Midbrain (tissue), 1 donor: Measurements from ENCODE around the gene CHURC1.
A peak's percentile ranks its signal among the peaks of the same experiment; 100 is the strongest.

Source experiments
- DNase-seq: peaks from one replicate; lab custom pipeline; 2025; lab: John Stamatoyannopoulos, UW

Gene CHURC1

DNA sequence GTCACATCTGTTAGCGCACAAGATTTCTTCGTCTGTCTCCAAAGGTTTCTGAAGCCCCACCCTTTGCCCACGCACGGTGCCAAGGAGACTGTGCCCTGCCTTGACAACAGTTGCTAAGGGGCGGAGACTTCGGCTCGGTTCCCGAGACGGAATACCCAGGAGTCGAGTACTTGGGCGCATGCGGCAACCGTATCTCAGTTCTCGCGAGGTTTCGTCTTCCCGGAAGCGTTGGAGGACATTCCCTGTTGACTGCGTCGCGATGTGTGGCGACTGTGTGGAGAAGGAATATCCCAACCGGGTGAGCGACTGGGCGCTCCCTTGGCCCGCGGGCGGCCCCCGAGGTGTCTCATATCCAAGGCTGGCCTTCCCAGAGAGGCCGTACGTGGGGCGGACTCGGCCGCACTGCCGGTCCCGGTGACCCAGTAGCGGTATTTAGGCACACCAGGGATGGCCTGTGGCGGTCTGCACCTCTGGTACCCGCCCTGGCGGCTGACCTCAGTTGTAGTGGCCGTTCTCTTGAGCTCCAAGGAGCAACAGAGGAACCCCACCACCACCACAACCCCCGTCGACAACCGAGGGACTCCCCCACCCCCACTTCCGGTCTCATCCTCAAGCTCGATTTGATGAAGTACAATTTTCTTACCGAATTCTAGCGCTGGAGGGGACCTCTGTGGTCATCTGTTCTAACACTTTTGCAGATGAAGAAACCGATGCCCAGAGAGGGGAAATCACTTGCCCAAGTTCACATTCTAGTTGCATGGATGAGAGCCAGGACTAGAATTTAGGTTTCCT is at the start of gene CHURC1:
Gene CHURC1, plus strand, starts transcription at position 219 of the 792 bp plus-strand sequence. Its CDS starts 41 bp downstream, at position 260.
- peak; percentile 96 for DNase-seq

DNA sequence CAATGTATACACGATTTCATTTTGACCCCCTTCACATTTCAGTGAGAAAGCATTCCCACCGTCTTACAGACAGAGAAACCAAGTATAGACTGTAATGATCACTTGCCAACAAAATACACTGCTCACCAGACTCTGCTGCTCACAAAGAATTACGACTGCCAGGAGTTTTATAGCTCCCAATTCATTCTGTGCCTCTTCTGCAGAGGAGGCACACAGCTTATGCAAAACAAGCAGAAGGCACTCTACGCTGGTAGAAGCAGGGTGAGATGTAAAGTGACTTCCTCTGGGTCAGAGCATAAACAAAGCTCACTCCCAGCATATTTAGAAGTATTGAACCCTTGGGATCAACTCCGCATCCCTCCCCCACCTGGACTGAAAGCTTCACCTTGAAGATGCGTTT is 49.1 kb upstream of the CHURC1 start:
- no peak for DNase-seq

DNA sequence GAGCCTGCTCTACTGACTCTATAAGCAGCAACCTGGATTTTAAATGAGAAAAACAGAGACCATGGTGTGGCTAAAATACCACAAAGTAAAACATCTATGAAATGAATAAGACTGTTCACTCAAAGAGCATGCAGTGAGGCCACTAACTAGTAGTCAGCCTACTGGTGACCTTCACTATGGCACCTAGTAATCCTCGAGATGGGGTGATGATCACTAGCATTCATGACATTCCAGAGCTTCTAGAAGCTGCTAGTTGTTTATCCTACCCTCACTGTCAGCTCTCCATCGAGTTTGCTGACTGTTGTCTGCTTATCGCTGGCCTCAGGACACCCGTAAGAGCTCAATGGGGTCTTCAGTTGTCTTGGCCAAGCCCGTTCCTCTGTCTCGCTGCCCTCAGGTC is 48.3 kb upstream of the CHURC1 start:
- DNase-seq: no peak

DNA sequence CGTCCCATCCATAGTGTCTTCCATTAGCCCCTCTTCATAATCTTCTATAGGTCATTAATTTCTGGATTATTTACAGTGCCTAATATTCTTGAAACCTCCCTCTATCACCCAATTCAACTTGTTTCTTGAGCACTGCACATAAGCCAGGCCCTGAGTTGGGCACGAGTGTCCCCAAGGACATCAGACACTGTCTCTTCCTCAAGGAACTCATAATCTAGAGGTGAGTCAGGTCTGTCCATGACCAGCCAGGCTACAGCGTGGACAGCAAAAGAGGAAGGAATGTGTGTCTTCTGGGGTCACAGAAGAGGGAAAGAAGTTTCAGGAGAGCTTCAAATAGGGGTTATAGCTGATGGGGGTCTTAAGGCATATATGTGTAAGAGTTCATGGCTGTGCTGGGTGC is 47.1 kb upstream of the CHURC1 start:
- DNase-seq: no peak

DNA sequence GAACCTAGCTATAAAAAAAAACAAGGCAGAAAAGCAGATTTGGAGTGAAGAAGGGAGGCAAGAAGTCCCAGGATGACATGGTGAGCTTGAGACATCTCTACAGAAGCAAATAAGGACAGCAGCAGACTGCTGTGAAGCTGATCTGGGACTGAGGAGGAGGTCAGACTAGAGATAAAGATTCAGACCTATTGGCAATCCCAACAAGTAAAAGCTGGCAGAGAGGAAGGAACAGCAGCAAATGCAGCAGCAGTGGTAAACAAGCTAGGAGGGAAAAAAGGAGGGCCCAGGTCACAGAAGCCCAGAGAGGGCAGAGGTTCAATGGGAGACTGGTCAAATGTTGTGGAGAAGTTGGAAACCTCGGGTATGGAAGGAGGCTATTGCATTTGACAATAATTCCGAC is 45.9 kb upstream of the CHURC1 start:
- DNase-seq: no peak

DNA sequence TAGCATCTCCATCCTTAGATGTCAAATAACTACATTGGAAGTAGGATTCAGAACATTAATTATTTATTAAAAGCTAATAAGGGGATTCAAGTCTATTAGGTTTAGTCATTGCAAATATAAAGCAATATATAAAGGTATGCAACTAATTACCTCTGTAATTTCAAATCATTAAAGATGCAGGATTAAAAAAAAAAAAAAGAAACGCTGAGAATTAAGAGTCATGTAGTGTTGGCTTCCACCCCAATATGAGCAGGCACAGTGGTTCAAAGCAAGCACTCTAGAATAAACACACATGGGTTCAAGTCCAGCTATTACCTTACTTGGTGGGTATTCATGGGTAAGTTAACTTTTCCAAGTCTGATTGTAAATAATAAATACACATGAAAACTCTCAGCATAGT is 45.4 kb upstream of the CHURC1 start:
- no peak for DNase-seq

DNA sequence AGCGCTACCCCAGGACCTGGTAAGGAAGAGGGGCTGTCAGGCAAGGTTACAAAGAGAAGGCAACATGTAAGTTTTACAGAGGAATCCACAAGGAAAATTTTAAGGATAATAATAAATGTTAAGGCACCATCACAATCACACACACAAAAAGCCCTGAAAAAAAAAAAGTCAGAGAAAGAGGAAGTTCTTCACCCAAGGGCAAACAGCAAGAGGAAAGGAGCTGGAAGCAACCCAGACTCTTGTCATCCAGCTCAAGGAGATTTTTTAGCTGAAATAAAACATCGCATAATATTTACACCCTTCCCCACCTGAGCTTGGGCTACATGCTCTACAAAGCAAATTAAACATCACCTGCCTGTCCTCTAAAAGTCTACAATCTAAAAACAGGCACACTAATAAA is 44.1 kb upstream of the CHURC1 start:
- no peak for DNase-seq

DNA sequence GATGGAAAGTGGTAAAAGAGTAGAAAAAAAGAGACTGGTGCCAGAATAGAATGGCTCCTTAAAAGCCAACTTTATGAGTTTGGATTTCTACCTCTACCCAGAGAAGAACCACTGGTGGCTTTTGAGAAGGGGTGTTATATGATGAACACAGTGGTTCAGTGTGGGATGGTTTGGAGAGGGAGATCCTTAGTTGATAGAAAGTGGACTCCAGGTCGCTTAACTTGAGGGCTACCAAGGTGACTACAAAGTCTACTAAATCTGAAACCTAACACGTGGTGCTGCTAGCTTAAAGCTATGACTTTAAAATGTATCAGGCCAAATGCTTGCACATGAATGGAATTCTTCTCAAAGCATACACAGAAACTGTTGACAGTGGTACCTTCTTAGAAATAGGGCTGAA is 42.9 kb upstream of the CHURC1 start:
- DNase-seq: no peak

DNA sequence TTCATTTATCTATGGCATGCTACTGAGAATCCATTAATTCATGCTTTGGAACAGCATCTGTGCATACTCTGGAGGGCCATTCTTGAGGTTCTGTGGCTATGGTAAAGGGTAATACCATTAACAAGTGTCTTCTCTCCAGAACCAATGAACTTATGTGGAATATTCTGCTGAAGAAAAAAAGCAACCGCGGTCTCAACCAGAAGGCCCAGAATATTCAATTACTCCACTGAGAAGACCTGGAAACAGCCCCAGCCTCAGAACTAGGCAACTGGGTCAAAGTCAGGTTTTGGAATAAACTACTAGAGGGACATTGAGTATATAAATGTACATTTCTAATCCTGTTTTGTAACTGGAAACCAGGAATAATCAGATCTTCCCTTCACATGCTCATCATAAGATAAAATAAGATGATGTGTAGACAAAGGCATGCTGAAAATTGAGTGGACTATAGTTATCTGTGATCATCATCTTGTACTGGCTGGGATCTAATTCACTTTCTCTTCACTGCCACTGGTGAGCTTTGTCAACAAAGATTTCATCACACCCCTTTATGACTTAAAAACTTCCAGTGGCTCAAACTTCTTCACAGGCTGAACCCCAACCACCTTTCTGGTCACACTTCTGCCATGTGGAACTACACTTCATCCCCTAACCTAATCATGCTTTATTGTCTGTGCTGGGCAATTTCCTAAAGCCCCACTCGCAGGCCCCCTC is 40.6 kb upstream of the CHURC1 start:
- no peak for DNase-seq

DNA sequence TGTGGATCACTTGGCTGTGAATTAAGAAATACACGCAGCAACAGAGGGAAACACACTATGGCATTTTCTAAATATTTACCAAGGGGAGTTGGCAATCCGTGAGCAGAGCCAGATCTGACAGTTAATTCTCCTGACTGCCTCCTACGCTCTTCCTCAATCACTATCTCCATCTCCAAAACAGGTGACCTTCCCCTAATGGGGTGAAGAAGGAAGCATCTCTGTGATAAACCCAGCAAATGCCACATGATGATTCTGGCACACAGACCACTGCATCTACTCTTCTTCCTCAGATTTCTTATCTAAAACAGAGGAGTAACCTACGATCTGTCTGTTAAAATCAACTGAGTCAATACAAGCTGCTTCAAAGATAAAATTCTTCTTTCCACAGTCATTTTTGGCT is 38.9 kb upstream of the CHURC1 start:
- DNase-seq: no peak

DNA sequence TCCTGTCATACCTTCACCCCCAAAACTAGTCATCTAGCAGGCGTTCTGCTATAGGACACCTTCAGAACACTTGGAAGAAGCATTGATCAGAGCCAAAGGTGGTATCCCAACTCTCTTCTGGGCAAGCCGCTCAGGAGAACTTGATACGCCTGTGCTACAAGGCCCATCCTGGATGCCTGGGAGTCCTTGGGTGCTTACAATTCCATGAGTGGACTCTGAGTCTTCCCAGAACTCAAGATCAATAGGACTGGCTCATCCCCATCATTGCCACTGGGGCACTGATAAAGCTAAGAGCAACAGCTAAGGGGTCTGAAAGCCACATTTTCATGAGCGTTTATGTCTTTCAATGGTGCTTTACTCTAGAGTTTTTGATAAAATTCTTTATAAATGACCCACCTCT is 36.4 kb upstream of the CHURC1 start:
- no peak for DNase-seq

DNA sequence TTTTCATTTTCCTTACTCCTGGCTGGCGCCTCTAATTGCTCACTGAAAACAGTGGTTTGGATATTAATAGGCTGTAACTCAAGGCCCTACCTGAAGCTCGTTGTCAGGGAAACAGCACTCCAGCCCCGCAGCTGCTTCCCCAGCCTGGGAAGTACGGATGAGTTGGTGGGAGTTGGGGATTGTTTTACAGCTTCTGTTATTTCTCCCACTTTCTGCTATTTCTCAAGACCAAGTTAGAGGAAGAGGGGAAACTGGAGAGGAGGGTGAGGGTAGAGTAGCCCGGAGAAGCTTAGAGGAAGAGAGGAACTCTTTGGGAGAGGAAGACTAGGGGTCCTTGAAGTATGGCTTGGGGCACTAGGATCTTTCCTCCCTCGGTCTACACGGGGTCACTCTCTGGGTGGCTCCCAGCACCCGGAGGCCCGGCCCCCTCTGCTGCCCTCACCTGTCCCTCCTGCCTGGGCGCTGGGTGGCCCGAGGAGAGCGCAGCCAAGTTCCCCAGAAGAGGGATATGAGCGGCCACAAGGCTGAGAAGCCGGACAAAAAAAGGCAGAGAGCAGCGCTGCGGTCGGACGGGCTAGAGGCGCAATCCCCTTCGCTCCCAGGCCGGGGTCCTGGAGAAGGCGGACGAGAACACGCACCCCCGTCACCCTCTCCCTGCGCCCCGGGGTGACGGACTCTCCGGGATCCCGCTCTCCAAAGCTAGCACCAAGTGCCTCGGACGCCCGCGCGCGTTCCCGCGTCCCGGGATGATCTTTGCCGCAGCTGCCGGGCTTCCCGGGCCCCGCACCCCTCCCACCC is 35.2 kb upstream of the CHURC1 start:
- DNase-seq: no peak

DNA sequence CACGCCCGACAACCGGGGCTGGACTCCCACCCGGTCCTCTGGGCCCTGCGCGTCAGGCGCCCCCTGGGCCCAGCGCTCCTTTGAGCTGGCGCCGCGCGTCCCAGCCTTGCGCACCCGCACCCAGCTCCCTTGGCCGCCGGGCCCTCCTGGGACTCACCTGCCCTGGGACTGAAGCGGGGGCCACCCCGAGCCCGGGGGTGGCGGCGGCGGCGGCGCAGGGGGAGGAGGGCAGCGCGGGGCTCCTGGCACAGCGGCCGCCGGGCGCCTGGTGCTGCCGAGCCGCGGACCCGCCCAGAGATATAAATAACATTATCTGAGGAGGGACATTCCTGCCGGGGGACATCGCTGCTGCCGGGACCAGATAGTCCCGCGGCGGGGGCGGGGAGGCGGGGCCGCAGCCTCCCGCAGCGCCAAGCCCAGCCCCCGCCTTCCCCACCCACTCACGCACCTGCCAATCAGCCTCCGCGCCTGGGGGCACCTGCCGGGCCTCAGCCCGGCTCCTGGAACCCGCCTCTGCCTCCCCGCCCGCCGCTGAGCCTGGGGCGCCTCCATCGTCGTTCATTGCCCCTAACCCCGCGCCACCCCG is 34.5 kb upstream of the CHURC1 start, which contains the start of gene SPTB:
Gene SPTB, minus strand, starts transcription at position 273 of the 586 bp plus-strand sequence. CDS start 56,813 bp downstream, outside the sequence.
- DNase-seq: no peak

DNA sequence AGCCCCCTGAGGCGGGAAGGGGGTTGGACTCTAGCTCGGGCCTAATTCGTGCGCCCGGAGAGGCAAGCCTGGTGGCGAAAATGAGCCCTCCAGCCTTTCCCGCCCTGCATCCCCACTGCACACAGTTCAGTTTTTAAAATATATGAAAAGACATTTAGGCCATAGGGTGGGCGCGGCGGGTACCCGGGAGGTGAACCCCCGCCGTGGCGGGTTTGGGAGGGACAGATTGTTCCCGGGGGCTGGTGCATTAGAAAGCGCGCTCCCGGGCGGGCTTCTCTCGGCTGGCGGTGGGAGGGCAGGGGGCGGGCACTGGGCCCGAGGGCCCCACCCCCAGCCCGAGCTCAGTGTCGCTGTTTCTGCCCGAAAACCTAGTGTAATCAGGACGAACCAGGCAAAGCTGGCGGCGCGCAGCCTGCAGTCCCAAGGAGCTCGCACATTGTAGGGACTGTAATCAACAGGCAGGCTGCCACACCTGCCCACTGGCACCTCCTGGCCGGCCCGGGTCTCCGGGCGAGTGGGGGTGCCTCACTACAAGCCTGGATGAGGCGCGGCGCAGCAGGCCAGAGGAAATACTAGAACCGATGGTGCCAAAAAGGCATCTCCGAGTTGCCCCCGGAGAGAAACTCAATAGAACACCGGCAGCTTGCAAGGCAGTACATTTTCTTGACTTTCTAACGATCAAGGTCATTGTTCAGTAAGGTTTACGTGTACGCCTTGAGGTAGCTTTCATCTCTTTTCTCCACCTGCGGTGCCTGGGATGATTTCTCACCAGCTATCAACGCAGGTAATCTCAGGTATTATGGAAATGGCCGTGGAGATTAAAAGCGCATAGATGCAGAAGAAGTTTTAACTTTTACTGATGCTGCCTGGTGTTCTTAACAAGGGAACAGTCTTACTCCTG is 33.8 kb upstream of the CHURC1 start:
- DNase-seq: peak; percentile 27

DNA sequence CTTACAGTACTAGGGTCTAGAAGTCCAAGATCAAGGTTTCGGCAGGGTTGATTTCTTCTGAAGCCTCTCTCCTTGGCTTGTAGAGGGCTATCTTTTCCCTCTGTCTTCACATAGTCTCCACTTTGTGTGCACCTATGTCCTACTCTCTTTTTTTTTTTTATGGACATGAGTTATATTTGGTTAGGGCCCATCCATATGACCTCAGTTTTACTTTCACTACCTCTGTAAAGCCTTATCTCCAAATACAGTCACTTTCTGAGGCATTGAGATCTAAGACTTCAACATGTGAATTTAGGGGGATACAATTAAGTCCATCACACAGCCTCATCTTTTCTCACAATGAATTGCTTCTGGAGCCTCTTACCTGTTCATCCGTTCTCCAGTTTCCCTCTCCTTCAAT is 28.7 kb upstream of the CHURC1 start:
- DNase-seq: no peak

DNA sequence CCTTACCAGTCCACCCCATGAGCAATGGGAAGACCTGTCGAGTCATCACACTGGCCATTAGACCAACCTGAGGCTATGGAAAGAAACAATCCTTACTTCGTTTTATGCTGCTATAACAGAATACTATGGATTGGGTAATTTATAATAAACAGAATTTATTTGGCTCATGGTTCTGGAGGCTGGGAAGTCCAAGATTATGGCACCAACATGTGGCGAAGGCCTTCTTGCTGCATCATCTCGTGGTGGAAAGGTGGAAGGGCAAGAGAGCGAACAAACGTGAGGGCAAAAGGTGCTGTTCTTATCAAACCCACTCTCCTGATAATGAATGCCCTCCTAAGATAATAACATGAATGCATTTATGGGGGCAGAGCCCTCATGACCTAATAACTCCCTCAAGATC is 24.9 kb upstream of the CHURC1 start:
- no peak for DNase-seq

DNA sequence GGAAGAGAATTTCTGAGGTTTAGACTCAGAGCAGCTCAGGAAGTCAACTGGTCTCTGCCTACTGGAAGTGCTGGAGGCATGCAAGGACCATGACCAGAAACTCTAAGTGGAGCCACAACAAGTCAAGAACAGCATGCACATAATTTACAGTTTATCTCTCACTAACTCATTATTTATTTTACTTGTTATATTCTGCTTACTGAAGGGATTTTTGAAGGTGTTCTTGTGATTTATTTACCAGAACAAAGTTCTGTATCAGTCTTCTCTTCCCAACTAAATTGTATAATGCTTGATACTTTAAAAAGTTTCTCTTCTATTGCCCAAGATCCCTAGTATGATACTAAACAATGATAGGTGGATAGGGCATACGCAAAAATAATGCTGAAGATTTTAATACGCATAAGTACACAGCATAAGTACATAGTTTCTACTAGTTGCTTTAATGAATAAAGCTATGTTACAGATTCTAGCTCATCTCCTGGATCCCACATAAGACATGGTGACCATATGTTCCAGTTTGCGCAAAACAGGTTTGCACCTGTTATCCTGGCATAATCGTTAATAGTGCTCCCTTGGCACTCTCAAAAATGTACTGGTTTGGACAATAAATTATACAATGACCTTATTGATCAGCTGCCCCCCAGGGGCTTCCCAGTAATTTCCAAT is 22.9 kb upstream of the CHURC1 start:
- DNase-seq: no peak

DNA sequence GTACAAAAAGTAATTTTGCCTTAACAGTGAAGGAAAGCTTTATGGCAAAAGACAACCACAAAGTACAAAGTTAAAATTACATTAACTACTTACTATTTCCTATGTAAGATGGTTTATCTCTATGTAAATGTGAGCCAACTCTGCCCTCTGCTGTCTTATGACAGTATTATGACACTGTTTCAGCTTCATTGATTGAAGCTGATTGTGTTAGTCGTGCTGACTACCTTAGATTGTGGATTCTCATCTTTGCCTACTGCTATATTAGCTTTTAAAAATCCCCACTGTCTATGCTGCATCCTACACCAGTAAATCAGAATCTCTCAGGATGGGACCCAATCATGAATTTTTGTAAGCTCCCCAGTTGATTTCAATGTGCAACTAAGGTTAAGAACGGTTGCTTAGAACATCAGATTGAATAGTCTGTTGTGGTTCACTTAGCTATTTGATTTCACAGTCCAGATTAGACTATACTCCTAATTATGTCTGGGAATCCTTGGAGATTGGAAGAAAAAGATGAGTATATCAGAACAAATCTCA is 22.3 kb upstream of the CHURC1 start:
- peak; percentile 71 for DNase-seq

DNA sequence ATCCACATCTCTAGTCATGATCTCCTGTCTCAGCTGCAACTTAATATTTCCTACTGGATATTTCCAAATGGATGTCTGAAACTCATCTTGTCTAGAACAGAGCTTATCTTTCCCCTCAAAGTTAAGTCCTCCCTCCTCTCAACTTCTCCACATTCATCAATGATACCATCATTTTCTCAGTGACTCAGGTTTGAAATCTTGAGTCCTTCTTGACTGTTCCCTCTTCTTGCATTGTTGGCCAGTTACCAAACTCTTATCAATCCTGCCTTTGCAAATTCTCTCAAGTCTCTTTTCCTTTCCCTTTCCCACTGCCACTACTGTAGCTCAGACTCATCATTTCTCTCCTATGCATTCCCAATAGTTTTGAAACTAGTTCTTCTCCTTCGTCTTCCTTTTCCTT is 14.3 kb upstream of the CHURC1 start:
- no peak for DNase-seq

DNA sequence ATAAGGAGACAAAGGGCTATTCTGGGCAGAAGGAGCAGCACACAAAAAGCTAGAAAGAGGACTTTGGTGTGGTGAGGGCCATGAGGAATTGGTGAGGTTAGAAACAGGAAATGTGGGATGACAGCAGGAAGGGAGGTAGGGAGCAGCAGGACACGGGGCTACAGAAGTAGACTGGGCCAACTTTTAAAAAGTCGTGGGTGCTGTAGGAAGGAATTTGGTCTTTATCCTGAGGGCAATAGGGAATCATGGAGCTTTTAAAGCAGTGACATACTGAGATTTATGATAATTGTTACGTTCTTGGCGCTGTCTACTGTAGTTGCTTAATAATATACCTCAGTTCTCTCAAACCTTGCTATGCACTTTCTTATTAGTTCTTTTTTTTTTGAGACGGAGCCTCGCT is 8.2 kb upstream of the CHURC1 start:
- DNase-seq: no peak
